Measurements from ENCODE around the gene SYTL1. TPM values are rescaled to one million over a fixed set of nuclear protein-coding genes. Genes with fewer than 3 reads are reported as not detected.

SYTL1 gene
- polyA plus RNA-seq, 1 of the 3 experiments (the other 2 are of a cell fraction): 3.0 TPM

DNA sequence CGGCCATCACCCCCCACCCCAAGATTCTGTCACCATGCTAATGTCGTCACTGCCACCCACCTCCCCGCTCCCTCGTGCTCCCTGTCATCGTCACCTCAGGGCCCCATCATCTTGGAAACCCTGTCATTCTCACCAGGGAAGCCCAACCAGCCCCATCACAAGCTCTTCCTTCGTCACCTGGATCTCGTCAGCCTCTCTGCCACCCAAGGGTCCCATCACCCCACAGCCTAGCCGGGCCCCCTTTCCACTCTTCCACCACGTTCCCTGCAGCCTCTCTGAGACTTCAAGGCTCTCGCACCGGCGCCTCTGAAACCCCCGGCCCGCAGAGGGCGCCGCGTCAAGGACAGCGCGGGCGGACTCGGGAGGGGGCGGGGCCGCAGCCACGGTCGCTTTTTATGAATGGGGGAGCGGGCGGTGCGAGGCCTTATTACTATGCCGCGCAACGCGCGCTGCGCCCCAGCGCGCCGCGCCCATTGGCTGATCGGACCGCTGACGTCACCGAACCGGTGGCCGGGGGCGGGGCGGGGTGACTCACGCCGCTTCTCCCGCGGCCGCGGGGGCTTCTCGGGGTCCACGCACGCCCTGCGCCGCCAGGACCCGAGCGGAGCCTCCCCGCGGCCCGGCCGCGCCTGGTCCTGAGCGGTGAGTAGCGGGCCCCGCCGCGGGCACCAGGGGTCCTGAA lies 50.4 kb downstream of the SYTL1 start, which contains the start of gene GPR3:
TSS of gene GPR3 (plus strand) at position 527 of the 682 bp plus-strand sequence. CDS start 1,177 bp downstream, outside the sequence.
- Histone ChIP-seq H3K9me3 (no peaks in the 10 kb centered on the region), H3K4me2 (peak within 1 kb of the TSS; percentile 100), H3K9me2 (no peaks in the 10 kb centered on the region), H4K20me1 (ENCODE audit: insufficient read depth) (no peaks in the 10 kb centered on the region), H3K79me2 (ENCODE audit: insufficient read depth) (peaks cover 11% of the 10 kb centered on the region; the same call in 1 of the 2 replicates), H2AFZ (ENCODE audit: low read depth) (peak within 1 kb of the TSS; percentile 93; the same call in 1 of the 2 replicates), H3K27ac (ENCODE audit: low read depth in 2 of 2, low read length in 1 of 2) (peak within 1 kb of the TSS; percentile 34 to 60; a peak in 2 of 4 replicates), H3K36me3 (replicated peaks in 1 of 2; ENCODE audit: control insufficient read depth in 1 of 2, insufficient read depth in 2 of 2, low read length in 1 of 2) (no peaks in the 10 kb centered on the region), H3K4me1 (ENCODE audit: control insufficient read depth in 1 of 2, insufficient read depth in 2 of 2, low read depth in 1 of 2, low read length in 1 of 2) (peaks cover 0 to 28% of the 10 kb centered on the region in 2 experiments; a peak in 2 of 4 replicates), H3K4me3 (ENCODE audit: low read depth in 2 of 2, low read length in 1 of 2) (peak within 1 kb of the TSS; percentile 71 to 94), H3F3A (replicated peaks; ENCODE audit: insufficient read depth) (peaks cover 9% of the 10 kb centered on the region), H3K27me3 (ENCODE audit: insufficient read depth) (no peaks in the 10 kb centered on the region; the same call in 1 of the 2 replicates), H3K9ac (peak within 1 kb of the TSS; percentile 95)
- peak; percentile 86; the same call in 1 of the 2 replicates for TF ChIP-seq MXI1 (IDR thresholded peaks at IDR 0.05; ENCODE audit: low read depth, low read length)
- no peak for TF ChIP-seq RXRA (IDR thresholded peaks at IDR 0.05; ENCODE audit: borderline replicate concordance, low read depth)
- TF ChIP-seq, protein P1, sequence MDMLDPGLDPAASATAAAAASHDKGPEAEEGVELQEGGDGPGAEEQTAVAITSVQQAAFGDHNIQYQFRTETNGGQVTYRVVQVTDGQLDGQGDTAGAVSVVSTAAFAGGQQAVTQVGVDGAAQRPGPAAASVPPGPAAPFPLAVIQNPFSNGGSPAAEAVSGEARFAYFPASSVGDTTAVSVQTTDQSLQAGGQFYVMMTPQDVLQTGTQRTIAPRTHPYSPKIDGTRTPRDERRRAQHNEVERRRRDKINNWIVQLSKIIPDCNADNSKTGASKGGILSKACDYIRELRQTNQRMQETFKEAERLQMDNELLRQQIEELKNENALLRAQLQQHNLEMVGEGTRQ (IDR thresholded peaks at IDR 0.05; ENCODE audit: borderline replicate concordance, low read depth, low read length): 0 out of 2 replicates have a peak, but pooled peaks have one; percentile 29
- TF ChIP-seq, protein P2, sequence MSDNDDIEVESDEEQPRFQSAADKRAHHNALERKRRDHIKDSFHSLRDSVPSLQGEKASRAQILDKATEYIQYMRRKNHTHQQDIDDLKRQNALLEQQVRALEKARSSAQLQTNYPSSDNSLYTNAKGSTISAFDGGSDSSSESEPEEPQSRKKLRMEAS (IDR thresholded peaks at IDR 0.05; ENCODE audit: low read depth): 0 out of 2 replicates have a peak, but pooled peaks have one; percentile 29
- TF ChIP-seq FOXJ3 (CRISPR knock-in tag; IDR thresholded peaks at IDR 0.05): no peak
- no peak for TF ChIP-seq YY1 (IDR thresholded peaks at IDR 0.05; ENCODE audit: low read depth)
- TF ChIP-seq NRF1 (IDR thresholded peaks at IDR 0.05; ENCODE audit: low read depth, low read length): peak; percentile 58
- TF ChIP-seq SMC3 (IDR thresholded peaks at IDR 0.05; ENCODE audit: low read depth, low read length): peak; percentile 61
- peak; percentile 54; the same call in 1 of the 2 replicates for TF ChIP-seq FOSL2 (IDR thresholded peaks at IDR 0.05; ENCODE audit: borderline replicate concordance, low read depth)
- TF ChIP-seq TAF1 (IDR thresholded peaks at IDR 0.05; ENCODE audit: borderline replicate concordance, low read depth, low read length): peak; percentile 41; the same call in 1 of the 2 replicates
- TF ChIP-seq, protein P3, sequence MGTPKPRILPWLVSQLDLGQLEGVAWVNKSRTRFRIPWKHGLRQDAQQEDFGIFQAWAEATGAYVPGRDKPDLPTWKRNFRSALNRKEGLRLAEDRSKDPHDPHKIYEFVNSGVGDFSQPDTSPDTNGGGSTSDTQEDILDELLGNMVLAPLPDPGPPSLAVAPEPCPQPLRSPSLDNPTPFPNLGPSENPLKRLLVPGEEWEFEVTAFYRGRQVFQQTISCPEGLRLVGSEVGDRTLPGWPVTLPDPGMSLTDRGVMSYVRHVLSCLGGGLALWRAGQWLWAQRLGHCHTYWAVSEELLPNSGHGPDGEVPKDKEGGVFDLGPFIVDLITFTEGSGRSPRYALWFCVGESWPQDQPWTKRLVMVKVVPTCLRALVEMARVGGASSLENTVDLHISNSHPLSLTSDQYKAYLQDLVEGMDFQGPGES (IDR thresholded peaks at IDR 0.05; ENCODE audit: low read depth, low read length): no peak
- TF ChIP-seq CHD2 (IDR thresholded peaks at IDR 0.05; ENCODE audit: low read length, partially characterized antibody): peak; percentile 49
- TF ChIP-seq RCOR1 (IDR thresholded peaks at IDR 0.05; ENCODE audit: low read length): 0 out of 2 replicates have a peak, but pooled peaks have one; percentile 10
- peak; percentile 58; the same call in 1 of the 2 replicates for TF ChIP-seq FOXM1 (IDR thresholded peaks at IDR 0.05; ENCODE audit: low read depth)
- peak; percentile 45 for TF ChIP-seq RAD21 (IDR thresholded peaks at IDR 0.05; ENCODE audit: low read length)
- TF ChIP-seq, protein P4, sequence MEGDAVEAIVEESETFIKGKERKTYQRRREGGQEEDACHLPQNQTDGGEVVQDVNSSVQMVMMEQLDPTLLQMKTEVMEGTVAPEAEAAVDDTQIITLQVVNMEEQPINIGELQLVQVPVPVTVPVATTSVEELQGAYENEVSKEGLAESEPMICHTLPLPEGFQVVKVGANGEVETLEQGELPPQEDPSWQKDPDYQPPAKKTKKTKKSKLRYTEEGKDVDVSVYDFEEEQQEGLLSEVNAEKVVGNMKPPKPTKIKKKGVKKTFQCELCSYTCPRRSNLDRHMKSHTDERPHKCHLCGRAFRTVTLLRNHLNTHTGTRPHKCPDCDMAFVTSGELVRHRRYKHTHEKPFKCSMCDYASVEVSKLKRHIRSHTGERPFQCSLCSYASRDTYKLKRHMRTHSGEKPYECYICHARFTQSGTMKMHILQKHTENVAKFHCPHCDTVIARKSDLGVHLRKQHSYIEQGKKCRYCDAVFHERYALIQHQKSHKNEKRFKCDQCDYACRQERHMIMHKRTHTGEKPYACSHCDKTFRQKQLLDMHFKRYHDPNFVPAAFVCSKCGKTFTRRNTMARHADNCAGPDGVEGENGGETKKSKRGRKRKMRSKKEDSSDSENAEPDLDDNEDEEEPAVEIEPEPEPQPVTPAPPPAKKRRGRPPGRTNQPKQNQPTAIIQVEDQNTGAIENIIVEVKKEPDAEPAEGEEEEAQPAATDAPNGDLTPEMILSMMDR (IDR thresholded peaks at IDR 0.05): peak; percentile 64
- TF ChIP-seq RFX5 (IDR thresholded peaks at IDR 0.05; ENCODE audit: low read length): peak; percentile 93
- TF ChIP-seq NFIC (IDR thresholded peaks at IDR 0.05; ENCODE audit: borderline replicate concordance): no peak
- CTCF ChIA-PET: interaction anchor here (0.6 to 20.0 kb wide), 21 partner anchors 9 to 380 kb away, joined by 3 to 731 read pairs (median 5); partner anchors contain the start of genes CD164L2, MAP3K6 and STX12
- DNase-seq: peak; percentile 99
- 18% methylated on average over 20 of the region's 69 CpGs for WGBS (ENCODE audit: low lambda C conversion rate)
- POLR2A ChIA-PET: interaction anchor here (1.0 to 1.8 kb wide), 2 partner anchors 26 to 214 kb away, joined by 5 to 10 read pairs; partner anchors contain the start of gene MAP3K6
